Activated CD8-positive, alpha-beta memory T cell treated with anti-CD3 and anti-CD28 coated beads, Interleukin-2, amount 50 U/mL, for 24 hours (primary cell): ENCODE results near the gene SLC16A8.
"Not testable (repeated sequence)": the region's sequence is repeated elsewhere in the genome, so short reads cannot be mapped to it uniquely, and the experiment has no call there.

Experiments used
- DNase-seq: peaks from one replicate; pipeline ENCODE4 v3.0.0-alpha.2; 2020; ENCODE audit errors: extremely low read depth

SLC16A8 gene, protein sequence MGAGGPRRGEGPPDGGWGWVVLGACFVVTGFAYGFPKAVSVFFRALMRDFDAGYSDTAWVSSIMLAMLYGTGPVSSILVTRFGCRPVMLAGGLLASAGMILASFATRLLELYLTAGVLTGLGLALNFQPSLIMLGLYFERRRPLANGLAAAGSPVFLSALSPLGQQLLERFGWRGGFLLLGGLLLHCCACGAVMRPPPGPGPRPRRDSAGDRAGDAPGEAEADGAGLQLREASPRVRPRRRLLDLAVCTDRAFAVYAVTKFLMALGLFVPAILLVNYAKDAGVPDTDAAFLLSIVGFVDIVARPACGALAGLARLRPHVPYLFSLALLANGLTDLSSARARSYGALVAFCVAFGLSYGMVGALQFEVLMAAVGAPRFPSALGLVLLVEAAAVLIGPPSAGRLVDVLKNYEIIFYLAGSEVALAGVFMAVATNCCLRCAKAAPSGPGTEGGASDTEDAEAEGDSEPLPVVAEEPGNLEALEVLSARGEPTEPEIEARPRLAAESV

DNA sequence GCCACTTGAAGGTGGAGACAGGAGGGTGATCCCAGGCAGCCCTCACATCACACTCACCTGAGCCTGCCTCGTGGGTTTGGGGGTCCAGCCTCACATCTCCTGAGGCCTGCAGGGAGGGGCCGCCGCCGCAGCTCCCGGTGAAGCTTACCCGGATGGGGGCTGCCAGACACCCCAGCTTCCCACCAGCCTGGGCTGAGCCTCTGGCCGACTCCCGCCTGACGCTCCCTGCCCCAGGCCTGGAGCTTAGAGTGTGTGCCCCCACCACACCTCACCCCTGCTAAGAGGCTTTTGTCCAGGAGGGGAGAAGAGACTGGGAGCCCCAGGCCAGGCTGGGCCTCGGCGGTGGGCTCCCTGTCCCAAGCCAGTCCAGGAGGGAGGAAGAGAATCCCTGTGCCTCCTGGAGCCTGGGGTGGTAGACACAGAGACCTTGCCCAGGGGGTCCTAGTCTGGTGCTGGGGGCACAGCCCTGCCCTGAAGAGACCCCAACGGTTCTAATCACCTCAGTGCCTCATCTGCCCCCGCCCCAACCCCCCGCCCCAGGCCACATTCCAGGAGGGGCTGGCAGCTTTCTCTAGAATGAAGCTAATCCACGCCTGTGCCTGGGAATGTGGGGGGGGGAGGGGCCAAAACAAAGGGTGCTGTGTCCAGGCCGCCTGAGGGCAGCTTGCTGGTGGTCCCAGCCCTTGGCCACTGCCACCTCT lies at the start of gene SLC16A8:
TSS of gene SLC16A8 (minus strand) at position 254 of the 701 bp plus-strand sequence. CDS start 1,311 bp downstream, outside the sequence.
- no peak for DNase-seq

DNA sequence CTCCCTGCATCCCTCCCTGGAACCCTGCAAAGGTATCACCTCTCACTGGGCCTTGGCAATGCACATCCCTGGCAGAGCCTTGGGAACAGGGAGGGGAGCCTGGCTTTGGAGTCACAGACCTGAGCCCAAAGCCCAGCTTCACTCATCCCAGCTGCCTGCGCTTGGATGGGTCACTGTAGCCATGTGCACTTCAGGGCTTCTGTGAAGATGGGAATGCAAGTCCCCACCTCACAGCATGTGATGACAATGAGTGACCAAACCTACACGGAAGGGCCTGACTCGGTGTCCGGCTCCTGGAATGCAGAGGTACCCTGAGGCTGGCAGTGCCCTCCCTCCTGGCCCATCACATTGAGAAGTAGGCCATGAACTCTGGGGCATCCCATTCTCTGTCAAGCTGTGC lies 49.3 kb upstream of the SLC16A8 start:
- no peak for DNase-seq

DNA sequence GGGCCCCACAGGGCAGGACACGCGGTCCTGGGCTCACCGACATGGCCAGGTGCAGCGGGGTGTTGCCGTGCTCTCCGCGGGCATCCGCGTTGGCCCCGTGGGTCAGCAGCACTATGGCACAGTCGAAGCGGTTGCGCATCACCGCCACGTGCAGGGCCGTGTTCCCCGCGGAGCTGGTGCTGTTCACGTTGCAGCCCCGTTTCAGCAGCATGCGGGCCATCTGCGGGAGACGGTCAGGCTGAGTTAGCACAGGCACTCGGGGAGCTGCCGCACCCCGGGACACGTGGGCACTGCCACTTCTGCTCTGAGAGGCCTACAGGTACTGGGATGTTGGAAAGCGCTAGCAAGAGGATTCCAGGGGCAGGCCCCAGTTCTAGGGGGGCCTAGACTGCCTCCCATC lies 48.8 kb upstream of the SLC16A8 start:
- no peak for DNase-seq

DNA sequence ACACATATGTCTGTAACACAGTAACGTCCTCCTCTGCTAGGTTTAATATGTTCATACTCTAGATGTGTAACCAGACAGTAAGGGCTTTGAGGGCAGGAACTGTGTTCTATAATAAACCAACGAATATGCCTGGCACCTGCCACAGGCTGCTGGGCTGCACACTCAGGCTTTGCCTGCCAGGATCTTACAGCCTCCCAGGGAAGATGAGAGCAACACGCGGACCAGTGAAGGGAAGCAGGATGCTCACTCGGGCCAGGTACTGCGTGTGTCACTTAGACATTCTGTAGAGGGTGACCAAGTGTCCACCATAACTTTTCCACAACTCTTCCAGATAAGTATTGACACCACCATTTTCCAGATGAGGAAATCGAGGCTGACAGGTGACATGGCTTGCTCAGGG lies 48.2 kb upstream of the SLC16A8 start:
- DNase-seq, result no peak

DNA sequence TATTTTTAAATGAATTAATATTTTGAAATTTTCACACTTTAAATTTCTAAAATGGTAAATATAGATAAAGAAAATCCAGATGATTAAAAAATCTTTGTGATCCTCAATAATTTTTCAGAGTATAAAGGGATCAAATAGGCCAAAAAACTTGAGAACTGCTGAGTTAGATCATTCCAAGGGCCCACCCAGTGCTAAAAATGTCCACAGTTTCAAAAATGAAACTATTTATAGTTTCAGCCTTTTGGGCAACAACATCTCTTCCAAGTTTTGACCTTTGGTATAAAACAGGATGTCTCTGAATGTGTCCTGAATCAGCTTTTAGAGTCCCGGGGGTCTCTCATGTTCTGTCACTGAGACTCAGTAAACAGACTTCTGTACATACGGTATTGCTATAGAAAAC lies 47.4 kb upstream of the SLC16A8 start:
- DNase-seq, result no peak

DNA sequence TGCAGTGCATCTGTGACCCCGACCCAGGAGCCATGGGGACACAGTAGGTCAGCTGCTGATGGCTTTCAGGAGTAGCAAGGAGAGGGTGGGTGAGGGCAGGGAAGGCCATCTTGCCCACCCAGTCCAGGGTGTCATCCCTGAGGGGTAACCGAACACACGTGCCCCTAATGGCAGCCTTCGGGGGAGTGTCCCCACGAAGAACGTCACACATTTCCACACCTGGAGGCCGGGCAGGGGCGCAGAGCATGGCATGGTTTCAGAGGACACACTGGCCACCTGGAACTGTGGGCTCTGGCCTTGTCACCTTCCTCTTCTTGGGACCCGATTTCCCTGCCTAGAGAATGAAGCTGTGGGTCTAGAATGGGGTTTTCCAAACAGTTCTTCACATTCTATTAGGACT lies 45.9 kb upstream of the SLC16A8 start:
- no peak for DNase-seq

DNA sequence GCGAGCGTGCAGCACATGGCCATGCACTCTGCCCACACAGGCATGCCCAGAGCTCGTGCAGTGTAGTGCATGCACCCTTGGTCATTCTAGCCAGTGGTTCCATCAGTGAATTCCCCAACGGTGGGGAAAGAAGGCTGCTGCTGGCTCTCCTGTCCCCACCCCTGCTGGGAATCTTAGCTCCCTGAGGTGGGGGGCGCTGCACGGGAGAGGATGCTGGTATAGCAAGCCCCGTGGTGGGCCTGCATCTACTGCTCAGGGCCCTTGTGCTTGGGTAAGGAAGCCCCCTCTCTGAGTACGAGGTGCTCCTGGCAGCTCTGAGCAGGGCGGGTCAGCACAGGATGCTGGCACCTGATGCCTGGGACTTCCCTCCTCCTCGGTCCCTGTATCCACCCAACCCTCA lies 45.0 kb upstream of the SLC16A8 start:
- DNase-seq, result no peak

DNA sequence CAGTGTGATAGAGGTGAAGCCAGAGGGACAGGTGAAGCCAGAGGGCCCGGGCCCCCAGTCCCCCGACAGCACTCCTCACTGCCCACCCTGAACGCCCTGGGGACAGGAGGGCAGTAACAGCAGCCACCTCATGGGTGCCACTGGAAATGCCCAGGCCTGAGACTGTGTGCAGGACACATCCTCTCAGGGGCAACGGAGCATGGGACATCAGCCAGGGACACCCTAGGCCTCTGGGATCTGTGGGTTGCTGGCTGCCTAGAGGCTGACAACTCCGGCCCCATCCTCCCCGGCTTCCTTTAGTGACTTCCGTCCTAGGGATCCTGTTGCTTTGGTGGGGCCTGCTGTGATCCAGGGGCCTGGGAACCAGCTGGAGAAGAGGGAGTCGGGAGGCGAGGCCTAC lies 43.9 kb upstream of the SLC16A8 start:
- DNase-seq, result no peak

DNA sequence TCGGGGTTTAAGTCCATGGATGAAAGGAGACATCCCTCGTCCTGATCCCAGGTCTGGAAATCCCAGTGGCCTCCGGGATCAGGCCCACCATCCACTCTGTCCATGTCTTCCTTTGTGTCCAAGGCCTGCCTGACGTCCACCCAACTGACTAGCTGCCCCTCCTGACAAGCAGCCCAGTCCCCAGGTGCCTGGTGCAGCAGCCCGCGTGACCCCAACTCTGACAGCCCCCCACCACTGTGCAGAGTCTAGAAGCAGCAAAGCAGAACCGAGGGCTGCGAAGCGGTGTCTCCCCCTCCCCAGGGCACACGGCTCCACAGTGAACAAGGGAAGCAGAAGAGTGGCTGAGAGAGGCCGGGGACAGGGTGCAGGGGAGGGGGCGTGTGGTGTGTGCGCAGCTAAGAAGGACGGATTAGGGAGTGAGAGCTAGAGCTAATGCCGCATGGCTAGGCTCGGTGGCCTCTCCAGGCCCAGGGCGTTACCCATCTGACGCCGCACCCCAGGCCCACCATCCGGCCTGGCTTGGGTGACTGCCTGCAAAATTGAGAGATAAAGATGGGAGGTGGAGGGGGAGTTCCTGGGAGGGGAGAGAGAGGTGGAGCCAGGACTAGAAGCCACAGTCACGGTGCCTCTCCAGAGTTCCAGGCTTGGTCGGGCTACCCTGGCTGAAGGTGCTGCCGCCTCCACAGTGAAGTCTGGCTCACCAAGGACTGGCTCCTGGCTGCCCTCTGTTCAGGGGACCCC lies 43.1 kb upstream of the SLC16A8 start:
- DNase-seq, result no peak

DNA sequence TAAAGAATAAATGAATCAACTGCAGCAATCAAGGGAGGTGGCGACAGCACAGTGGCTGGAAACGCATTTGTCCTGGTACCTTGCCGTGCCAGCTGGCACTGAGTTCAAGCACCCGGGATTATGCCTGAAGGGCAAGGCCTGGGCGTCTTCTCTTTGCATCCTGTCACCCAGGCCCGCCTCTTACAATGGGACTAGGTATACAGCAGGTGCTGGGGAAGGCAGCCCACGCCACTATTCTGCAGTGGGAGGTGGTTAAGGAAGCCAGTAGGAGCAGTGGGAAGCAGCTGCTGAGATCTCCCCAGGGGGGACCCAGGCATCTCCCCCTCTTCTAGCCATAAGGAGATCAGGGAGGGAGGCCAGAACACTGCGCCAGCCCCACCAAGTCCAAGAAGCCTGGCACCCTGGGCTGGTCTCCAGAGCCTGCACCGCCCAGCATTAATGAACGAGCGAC lies 41.8 kb upstream of the SLC16A8 start:
- no peak for DNase-seq

DNA sequence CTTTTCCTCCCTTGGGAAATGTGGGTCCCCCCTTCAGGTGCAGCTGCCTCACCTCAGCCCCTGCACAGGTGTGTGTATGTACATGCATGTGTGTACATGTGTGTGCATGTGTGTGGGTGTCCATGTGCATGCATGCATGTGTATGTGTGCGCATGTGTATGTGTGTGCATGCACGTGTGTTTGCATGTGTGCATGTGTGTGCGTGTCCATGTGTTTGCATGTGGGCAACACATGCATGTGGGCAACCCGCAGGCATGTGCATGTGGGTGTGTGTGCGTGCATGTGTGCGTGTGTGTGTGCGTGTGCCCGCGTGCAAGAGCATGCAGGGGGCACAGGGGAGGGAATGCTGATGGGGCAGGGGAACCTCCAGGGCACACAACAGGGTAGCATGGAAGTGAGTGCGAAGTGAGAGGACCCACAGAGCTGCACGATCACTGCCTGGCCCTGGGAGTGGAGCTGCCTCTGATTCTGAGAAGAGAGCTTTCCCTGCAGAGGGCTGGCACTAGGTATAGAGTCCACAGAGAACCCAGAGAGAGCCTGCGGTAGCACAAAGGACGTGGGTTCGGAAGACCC lies 41.1 kb upstream of the SLC16A8 start:
- DNase-seq, result no peak

DNA sequence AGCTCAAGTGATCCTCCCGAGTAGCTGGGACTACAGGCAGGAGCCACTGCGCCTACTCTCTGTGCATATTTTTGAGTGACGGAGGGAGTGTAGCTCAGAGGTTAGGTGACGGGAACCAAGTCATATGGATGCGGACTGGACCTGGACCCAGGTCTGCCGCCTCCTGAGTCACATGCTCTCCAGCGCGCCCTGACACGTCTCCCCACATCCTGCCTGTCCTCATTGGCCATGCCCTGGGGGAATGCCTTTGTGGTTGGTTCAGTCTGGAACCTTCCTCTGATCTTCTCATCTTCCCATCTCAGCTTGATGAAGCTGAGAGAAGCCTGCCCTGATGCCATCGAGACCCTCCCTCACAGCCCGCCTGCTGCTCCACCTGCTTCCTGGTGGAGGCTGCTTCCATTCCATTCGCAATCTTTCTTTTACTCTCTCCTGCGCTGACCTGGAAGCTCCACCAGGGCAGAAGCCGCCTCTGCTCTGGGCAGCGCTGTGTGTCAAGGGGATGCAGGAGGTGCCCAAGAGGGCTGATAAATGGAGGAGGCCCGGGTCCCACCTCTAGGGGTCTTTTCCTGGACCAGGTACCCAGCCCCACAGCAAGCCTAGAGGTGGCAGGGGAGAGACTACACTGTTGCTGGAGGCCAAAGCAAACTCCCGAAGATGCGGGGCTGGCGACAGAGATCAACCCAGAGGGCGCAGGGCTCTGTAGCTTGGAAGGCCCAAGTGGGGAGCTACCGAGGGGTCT lies 40.4 kb upstream of the SLC16A8 start:
- DNase-seq, result no peak

DNA sequence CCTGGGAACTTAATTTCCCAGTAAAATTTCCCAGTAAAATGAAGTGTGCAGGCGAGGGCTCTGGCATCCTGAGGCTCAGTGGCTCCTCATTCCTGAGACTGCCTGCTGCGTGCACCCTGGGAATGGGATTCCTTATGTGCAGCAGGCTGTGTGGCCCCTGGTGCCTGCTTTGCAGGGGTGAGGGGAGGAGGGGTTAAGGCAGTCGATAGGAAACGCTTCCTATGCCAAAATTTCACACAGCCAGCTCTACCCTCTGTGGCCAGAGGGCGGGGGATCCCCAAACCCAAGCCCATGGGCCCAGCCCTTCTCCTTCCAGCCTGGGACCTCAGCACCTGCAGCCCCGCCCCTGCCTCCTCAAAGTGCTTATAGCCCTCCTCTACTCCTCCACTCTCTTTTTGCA lies 38.6 kb upstream of the SLC16A8 start:
- DNase-seq, result no peak

DNA sequence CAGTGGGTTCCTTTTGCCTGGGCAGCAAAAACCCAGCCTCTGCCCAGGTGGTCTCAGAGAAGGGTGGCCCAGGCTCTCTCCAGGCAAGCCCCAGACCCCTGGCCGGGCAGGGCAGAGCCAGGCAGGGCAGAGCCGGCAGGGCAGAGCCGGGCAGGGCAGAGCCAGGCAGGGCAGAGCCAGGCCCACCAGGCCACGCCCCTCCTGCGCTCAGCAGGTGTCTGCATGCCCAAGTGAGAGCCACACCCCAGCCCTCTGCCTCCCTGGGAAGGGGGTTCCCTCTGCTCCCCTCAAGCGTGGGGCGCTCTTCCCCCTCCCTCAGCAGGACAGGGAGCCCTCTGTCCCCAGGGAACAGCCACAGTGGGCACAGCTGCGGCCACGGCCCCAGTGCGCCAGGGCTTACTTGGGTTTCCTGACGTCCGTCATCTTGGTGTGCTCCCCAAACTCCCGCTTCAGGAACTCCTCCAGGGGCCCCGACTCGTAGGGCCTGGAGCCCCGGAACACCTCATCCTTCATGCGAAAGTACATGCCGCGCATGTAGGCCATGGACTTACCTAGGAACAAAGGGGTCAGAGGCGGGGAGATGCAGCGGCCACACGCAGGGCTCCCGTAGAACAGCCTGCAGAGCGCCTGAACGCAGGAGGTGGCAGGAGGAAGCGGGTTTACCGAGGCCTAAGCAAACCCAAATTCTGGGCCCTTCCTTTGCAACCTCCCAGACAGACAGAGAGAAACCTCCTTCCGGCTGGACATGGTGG lies 36.6 kb upstream of the SLC16A8 start:
- no peak for DNase-seq

DNA sequence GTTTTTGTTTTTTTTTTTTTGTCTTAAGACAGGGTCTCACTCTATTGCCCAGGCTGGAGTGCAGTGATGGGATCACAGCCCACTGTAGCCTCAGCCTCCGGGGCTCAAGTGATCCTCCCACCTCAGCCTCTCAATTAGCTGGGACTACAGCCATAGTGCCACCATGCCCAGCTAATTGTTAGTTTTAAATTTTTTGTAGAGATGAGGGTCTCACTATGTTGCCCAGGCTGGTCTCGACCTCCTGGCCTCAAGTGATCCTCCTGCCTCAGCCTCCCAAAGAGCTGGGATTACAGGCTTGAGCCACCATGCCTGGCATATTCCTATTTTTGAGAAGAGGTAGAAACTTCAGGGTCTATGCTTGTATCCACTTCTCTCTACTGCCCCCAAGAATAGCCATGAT lies 34.8 kb upstream of the SLC16A8 start:
- not testable (repeated sequence) for DNase-seq

DNA sequence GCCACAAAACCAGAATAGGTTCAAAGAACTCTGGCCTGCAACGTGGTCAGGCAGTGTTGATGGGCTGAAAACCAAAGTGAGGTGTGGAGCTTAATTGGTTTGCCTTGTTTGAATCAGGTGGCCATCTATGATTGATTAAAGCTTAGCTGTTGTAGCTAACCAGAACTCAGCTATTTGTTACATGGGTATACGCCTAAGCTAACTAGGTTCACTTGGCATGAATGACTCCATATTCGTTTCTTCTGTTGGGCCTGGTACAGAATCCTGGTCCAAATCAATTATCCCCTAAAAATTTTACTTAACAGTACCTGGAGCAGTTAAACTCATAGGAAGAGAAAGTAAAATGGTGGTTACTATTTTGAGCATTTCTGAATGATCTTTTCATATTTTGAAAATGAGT lies 34.2 kb upstream of the SLC16A8 start:
- no peak for DNase-seq

DNA sequence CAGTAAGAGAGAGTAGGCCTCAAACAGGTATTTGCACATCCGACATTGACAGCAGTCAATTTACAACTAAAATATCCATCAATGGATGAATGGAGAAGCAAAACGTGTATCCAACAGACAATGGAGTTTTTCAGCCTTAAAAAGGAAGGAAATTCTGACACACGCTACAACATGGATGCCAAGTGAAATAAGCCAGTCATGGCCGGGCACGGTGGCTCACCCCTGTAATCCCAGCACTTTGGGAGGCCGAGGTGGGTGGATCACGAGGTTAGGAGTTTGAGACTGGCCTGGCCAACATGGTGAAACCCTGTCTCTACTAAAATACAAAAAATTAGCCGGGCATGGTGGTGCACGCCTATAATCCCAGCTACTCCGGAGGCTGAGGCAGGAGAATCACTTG lies 33.6 kb upstream of the SLC16A8 start:
- DNase-seq, result not testable (repeated sequence)

DNA sequence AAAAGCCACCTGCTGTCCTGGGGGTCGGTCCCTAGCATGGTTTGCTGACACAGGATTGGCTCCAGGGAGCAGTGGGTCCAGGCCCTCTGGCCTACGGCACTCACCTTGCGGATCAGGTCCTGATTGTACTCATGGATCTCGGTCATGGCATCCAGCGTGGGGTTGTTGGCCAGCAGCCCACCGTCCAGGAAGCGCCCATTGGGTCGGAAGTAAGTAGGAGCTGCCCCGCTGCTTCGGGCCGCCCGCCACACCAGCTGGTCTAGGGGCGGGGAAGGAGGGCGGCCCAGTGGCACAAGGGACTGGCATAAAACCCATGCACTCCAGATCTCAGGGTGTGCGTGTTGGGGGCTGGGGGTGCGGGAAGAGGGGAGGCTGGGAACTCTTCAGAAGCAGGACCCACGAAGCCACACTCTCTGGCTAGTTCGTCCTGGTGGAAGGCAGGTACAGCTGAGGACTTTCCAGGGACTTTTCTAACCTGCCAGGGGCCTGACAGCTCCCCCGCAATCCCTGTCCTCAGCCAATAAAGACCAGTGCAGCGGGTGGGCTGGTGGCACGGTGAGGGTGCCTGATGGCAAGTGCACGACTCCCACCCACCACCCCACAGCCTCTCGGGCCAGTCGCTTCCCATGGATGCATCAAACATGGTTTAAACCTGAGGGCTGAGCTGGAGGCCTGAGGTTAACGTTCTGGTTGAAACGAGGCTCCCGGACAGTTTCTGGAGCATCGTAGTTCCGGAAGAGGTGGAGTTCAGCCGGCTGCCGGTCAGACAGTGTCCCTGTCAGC lies 31.6 kb upstream of the SLC16A8 start:
- DNase-seq, result no peak

DNA sequence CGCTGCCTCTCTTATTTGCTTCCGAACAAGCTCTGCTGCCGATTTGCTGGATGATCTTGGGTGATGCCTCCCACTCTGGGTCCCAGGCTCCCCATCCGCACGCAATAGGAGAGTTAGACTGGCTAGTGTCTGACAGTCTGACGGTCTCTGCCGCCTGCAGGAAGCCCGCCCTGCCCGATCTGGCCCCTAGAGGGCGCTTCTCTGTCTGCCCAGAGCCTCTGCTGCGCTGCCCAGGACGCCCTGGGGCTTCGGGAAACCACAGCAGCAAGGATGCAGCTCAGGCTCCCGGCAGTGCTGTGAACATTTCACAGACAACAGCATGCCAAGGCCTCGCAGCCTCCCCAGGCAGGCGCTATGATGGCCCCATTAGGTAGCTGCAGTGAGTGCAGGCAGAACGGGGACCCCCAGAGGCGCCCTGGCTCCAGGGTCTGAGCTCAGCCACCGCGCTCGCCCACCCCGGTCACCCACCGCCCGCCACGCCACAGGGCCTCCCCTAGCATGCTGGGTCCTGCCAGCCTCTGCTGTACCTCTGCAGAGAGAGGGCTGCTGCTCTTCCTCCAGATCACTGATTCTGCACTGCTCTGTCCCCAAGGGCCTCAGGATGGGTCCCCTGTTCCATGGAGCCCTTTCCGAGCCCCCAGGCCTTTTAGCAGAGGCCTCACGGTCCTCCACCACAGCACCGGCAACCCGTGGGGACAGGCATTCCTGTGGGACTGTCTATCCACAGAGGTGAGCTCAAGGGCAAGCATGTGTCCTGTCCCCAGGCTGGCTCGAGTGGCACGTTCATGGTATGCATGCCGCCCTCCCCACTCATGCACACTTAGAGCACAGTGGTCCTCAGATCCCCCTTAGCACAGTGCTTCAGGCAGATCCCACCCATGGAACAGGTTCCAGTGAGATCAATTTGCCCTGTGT lies 30.8 kb upstream of the SLC16A8 start:
- DNase-seq, result peak; percentile 45
